ENCODE results near the gene NEFH.
"Not testable (repeated sequence)": the region's sequence is repeated elsewhere in the genome, so short reads cannot be mapped to it uniquely, and the experiment has no call there.

Gene NEFH

DNA sequence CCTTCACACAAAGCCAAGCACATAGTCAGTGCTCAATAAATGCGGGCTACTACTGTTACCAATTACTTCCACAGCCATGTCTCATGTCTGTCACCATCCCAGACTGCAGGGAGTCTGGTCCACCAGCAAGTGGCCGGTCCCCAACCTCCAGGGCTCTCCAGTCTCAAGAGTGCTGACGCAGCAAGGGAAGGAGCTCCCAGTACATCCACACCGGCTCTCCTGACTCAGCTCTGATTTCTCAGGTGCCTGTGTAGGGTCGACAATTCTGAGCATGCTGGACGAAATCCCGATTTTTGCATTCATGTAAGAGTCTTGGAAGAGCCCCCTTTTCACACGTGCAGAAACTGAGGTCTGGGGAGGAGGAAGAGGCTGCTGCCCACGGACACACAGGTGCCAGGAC is 10.3 kb upstream of the NEFH start:
- no peak for DNase-seq

DNA sequence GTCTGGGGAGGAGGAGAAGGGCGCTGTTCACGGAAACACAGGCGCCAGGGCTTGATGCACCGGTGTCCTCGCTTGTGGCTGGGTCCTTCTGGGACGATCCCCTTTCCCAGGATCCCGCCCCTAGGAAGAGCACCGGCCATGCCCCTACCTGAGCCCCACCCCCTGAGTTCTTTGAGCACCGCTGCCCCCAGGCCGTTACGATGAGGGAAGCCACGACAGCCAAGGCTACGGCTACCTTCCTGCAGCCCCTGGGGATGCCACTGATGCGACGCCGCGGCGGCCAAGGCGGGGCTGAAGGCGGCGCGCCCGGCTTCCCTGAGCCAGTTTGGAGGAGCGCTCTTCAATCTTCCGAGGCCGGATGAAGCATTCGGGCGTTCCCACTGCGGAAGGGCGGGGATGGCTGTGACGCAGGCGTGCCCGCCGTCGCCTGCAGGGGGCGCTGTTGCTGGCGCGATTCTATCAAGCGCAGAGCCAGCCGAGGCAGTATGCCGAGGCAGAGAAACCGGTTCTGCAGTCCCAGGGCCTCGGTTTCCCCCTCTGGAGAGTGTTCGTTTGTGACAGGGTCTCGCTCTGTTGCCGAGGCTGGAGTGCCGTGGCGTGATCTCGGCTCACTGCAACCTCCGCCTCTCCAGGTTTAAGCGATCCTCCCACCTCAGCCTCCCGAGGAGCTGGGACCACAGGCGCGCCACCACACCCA is 9.7 kb upstream of the NEFH start:
- peak; percentile 73 for DNase-seq

DNA sequence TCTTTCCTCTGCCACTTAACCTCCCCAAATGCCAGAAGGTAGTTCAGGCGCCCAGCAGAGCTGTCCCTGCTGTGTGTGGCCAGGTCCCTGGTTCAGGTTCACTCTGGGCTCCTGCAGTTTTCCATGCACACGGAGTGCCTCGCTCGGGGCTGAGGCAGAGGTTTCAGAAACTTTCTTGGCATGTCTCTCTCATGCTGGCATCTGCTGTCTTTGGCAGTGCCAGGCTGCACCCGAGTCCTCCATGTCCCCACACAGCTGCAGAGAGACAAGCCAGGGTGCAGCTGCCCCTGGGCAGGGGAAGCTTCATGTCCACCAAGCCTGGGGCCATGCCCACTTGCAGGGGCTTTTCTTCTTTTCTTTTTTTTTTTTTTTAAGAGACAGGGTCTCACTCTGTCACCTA is 7.0 kb upstream of the NEFH start:
- no peak for DNase-seq

DNA sequence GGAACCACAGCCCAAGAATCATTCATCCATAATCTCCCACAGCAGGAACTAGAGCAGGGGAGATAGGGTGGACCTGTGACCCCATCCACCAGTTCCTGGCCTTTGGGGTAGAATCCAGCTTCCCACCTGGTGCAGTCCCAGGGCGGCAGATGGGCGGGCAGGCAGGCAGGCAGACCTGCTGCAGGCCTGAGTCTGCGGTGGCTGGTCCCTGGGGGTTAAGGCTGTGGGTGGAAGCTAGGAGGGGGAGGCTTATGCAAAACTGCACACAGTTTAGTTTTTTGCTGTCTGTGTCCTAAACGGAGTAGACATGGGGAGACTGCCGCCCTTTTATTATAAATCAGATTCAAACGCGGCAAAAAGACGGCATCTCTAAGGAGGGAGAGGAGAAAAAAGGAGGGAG is 4.5 kb upstream of the NEFH start:
- no peak for DNase-seq

DNA sequence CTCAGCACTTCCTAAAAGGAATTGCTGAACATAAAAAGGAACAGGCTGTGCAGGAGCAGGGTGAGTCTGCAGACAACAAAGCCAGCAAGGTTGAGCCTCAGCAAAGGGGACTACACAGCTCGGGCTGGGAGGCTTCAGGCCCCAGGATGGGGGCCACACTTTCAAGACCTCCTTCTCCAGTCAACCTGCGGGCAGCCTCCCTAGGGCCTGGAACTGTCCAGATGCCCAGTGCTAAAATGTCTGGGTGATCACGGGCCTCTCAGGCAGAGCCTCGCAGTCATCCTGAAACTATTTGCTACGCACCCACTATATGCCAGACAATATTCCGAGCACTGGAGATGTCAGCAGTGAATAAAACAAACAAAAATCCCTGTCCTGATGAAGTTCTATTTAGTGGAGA is 3.9 kb upstream of the NEFH start:
- no peak for DNase-seq

DNA sequence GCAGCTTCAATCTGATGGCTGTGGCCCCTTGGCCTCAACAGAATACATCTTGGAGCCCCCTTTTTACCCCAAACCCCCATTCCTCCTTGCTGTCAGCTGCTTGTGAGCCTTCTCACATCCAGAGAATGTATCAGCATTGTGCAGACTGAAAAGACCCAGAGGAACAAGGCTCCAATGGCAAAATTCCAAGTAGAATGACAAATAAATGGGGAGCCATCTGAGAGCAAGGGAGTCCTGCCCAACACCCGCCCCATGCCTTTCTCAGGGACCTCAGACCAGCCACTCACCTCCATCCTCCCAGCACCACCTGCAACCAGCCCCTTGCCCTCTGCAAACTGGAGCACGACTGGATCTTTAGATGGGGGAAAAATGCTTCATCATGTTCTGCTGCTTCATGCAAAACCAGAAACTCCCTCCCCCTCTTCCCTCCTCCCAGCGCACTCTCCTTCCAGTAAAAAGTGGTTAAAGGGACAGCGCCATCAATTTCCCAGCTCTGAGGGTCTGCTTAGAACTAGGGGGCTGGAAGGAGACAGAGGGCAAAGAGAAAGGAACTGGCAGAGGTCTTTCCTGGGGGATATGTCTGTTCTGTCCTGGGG is 2.2 kb upstream of the NEFH start:
- DNase-seq, result no peak

GRCh38 chr22:29478326-29479276 is 1.4 kb upstream of the NEFH start:
- DNase-seq, result peak; percentile 8

DNA sequence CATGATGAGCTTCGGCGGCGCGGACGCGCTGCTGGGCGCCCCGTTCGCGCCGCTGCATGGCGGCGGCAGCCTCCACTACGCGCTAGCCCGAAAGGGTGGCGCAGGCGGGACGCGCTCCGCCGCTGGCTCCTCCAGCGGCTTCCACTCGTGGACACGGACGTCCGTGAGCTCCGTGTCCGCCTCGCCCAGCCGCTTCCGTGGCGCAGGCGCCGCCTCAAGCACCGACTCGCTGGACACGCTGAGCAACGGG is 169 bp downstream of the NEFH start:
- no peak for DNase-seq

DNA sequence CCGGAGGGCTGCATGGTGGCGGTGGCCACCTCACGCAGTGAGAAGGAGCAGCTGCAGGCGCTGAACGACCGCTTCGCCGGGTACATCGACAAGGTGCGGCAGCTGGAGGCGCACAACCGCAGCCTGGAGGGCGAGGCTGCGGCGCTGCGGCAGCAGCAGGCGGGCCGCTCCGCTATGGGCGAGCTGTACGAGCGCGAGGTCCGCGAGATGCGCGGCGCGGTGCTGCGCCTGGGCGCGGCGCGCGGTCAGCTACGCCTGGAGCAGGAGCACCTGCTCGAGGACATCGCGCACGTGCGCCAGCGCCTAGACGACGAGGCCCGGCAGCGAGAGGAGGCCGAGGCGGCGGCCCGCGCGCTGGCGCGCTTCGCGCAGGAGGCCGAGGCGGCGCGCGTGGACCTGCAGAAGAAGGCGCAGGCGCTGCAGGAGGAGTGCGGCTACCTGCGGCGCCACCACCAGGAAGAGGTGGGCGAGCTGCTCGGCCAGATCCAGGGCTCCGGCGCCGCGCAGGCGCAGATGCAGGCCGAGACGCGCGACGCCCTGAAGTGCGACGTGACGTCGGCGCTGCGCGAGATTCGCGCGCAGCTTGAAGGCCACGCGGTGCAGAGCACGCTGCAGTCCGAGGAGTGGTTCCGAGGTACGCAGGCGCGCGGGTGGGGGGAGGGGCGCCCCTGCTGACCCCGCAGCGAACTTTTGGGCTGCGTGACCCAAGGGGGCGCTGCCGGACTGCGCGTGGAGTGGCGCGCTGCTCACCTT is 670 bp downstream of the NEFH start:
- peak; percentile 60 for DNase-seq

GRCh38 chr22:29481265-29482000 is 1.4 kb downstream of the NEFH start:
- DNase-seq, result no peak

DNA sequence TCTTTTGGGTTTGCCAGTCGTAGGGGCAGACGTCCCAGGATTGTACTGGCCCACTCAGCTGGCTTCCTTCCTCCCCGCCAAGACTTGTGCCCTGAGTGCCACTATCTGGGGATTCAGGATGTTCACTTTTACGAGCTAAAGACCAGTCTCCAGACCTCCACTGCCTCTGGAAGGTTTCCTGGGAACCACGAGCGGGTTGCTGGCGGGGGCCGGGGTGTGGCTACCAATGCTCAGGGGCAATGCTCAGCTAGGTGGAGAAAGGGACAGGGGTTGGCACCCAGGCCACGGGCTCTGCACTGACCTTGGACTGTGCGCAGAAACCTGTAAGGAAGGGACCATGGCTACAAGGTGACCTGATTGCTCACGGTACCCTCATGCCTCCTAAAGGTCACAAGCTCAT is 2.2 kb downstream of the NEFH start:
- no peak for DNase-seq

DNA sequence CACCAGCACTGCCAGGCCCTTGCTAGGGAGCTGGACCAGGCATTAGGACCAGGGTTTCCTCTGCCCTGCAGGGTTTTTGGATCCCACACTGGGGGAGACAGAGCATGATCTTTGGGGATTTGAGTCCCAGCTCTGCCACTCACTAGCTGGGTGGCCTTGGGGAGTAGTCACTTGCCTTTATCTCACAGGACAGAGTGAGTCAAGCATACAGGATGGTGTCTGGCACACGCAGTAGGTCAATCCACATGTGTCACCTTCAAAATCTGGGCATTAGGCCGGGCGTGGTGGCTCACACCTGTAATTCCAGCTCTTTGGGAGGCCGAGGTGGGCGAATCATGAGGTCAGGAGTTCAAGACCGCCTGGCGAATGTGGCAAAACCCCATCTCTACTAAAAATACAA is 2.7 kb downstream of the NEFH start:
- no peak for DNase-seq

DNA sequence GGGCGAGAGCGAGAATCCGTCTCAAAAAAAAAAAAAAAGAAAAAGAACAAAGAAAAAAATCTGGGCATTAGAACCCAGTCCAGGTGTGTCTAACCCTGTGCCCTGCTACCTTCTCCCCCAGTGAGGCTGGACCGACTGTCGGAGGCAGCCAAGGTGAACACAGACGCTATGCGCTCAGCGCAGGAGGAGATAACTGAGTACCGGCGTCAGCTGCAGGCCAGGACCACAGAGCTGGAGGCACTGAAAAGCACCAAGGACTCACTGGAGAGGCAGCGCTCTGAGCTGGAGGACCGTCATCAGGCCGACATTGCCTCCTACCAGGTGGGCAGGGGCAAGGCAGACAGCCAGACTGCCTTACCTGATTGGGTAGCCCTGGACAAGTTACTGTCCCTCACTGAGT is 3.2 kb downstream of the NEFH start:
- no peak for DNase-seq

- DNase-seq, result no peak
These were observed 4.6 kb downstream of the NEFH start for GRCh38 chr22:29484642-29485041.

GRCh38 chr22:29485448-29485847 is 5.4 kb downstream of the NEFH start:
- no peak for DNase-seq

DNA sequence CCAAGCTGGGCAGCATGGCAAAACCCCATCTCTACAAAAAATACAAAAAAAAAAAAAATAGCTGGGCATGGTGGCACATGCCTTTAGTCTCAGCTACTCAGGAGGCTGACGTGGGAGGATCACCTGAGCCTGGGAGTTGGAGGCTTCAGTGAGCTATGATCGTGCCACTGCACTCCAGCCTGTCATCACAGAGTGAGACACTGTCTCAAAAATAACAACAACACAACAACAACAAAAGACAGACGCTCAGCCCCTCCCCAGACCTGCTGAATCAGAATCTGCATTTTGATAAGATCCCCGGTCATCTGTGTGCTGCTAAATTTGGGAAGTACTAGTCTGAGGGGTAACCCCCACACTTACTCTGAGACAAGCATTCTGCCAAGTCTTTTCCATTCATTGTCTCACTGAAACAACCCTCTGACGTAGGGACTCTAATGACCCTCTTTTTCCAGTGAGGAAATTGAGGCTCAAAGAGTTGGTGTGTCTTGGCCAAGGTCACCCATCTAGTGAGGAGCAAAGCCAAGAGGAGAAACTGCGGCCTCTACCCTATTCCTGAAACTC is 7.5 kb downstream of the NEFH start:
- no peak for DNase-seq

DNA sequence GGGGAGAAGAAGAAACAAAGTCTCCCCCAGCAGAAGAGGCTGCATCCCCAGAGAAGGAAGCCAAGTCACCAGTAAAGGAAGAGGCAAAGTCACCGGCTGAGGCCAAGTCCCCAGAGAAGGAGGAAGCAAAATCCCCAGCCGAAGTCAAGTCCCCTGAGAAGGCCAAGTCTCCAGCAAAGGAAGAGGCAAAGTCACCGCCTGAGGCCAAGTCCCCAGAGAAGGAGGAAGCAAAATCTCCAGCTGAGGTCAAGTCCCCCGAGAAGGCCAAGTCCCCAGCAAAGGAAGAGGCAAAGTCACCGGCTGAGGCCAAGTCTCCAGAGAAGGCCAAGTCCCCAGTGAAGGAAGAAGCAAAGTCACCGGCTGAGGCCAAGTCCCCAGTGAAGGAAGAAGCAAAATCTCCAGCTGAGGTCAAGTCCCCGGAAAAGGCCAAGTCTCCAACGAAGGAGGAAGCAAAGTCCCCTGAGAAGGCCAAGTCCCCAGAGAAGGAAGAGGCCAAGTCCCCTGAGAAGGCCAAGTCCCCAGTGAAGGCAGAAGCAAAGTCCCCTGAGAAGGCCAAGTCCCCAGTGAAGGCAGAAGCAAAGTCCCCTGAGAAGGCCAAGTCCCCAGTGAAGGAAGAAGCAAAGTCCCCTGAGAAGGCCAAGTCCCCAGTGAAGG is 9.2 kb downstream of the NEFH start:
- DNase-seq, result not testable (repeated sequence)

DNA sequence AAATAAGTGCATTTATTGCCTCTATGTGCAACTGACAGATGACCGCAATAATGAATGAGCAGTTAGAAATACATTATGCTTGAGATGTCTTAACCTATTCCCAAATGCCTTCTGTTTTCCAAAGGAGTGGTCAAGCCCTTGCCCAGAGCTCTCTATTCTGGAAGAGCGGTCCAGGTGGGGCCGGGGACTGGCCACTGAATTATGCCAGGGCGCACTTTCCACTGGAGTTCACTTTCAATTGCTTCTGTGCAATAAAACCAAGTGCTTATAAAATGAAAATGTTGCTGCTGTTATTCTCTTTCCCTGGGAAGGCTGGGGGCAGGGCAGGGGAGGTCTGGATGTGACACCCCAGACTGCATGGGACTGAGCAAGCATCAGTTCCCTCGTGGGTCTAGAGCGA is 11.0 kb downstream of the NEFH start:
- no peak for DNase-seq

DNA sequence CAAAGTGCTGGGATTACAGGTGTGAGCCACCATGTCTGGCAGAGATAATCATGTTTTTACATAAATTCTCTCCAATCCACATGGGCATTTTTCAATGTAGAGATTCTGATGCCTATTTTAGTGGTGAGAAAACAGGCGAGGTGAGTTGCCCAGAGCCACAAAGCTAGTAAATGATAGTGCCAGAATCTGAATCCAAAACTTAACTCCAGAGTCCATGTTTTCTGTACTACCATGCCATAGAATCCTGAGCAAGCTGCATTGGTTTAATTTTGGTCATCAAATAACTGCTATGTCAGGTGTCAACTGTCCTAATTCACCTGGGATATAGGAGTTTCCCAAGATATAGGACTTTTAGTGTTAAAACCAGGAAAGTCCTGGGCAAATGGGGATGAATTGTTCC is 13.6 kb downstream of the NEFH start:
- no peak for DNase-seq

DNA sequence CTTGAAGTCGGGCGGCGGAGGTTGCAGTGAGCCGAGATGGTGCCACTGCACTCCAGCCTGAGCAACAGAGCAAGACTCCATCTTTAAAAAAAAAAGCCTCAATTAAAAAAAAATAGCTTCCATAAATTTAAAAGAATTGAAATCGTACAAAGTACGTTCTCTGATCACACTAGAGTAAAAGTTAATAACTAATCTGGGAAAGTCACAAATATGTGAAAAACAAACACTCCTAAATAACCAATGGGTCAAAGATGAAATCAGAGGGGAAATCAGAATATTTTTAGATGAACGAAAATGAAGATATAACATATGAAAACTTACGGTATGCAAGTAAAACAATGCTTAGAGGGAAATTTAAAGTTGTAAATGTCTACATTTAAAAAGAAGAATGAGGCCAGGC is 19.8 kb downstream of the NEFH start:
- no peak for DNase-seq

DNA sequence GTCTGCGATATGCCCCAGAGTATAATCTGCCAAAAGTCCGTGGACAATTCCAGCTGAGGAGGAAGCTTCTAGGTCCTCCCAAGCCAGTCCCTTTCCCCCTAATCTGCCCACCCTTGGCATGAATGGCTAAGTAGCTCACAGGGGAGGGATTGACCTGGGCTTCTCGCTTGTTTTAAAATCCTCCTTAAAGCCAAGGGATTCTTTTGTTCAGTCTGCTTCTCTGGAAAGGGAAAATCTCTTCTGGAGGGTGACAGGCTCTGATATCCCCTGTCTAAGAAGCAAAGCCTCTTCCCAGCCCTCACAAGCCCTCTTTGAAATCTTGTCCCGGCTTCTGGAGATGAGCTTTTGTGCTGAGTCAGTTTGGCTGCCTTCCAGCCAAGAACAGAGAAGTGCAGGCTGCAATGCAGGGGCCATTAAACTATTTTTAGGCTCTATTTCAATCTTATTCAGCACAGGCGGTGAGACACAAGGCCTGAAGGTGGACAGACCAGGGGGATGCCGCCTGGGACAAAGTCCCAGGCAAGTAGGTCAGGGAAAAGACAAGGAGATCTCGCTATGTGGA is 23.9 kb downstream of the NEFH start:
- DNase-seq, result no peak

DNA sequence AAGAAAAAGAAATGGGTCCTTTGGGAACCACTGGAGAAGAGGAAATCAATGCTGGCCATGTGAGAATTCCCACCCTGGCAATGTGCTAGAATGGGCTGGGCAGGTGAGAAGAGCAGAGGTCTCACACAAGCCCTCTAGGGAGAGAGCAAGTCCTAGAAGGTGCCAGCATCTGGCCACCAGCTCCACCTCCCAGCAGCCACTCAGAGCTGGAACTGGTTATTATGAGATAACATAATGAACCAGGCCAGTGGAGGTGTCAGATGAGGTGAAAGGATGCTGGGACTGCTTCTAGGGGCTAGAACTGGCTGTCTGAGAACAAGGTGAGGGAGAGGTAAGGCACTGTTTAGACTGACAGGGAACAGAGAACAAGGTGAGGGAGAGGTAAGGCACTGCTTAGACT is 29.3 kb downstream of the NEFH start:
- no peak for DNase-seq

All from stimulated activated CD4-positive, alpha-beta T cell treated with anti-CD3 and anti-CD28 coated beads, Interleukin-1b, Interleukin-23, amount 100 ng/mL, for 48 hours (primary cell).